Dermis blood vessel endothelial cell (primary cell): ENCODE results near the gene ALOX5. TPM values are rescaled to one million over a fixed set of nuclear protein-coding genes. Genes with fewer than 3 reads are reported as not detected.
"Not testable (repeated sequence)": the region's sequence is repeated elsewhere in the genome, so short reads cannot be mapped to it uniquely, and the experiment has no call there.

ENCODE experiments used
- DNase-seq: peaks from one replicate; pipeline ENCODE4 v3.0.0; 2010
- total RNA-seq: library from RNA; depleted of rRNA; stranded (reverse); fragments of >200 nt; gene quantifications from 2 replicates; pipeline ENCODE4 v1.2.3, GENCODE V29; 2014

Gene ALOX5
- total RNA-seq, 1 donor from 2014 or later: 0.34 TPM

DNA sequence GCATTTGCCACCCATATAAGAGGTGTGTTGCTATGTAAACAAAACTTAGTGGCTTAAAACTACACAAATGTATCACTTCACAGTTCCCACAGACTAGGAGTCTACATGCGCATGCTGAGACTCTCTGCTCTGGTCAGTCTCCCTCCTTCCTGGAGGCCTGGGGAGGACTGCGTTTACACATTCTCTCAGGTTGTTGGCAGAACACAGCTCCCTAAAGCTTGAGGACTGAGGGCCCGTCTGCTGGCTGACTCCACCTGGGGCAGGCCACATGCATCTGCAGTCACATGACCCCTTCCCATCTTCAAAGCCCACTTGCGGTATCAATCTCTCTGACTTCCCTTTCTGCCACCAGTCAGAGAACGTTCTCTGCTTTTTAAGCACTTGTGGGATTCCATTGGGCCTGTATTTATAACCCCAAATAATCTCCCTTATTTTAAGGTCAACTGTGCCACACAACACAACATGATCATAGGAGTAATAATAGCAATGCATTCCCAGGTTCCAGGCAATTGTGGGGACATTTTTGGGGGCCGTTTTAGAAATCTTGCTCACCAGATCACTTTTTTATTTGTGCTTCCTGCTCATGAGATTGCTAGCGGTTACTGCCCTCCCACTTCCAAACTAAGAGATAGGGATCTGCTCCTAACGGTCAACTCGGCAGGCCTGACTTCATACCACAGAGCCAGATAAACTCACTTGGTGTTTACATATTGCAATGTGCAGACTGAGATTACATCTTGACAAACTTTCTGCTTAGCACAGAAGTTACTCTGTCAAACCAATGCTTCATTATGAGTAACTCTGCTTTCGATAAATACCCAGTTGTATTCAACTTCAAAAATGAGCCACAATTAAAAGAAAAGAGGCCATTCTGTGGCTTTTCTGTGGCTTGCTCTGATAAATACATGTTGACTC, 96.3 kb downstream of the ALOX5 start:
- DNase-seq: peak; percentile 52

DNA sequence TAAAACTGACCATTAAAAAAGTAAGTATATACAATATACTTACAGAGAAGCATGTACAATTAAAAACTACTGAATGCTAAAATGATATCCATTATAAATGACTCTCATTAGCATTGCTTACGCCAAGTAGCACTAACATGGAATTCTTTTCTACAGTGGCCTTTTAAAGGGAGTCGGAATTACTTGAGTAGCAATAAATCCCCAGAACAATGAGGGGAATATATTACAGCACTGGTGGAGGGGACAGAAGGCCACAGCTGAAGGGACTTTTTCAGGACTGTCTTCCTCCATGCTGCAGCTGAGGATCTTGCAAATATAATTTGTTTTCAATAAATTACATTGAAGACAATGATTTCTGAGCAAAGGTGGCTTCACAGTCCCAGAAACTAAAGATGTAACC, 97.0 kb downstream of the ALOX5 start:
- DNase-seq: no peak

DNA sequence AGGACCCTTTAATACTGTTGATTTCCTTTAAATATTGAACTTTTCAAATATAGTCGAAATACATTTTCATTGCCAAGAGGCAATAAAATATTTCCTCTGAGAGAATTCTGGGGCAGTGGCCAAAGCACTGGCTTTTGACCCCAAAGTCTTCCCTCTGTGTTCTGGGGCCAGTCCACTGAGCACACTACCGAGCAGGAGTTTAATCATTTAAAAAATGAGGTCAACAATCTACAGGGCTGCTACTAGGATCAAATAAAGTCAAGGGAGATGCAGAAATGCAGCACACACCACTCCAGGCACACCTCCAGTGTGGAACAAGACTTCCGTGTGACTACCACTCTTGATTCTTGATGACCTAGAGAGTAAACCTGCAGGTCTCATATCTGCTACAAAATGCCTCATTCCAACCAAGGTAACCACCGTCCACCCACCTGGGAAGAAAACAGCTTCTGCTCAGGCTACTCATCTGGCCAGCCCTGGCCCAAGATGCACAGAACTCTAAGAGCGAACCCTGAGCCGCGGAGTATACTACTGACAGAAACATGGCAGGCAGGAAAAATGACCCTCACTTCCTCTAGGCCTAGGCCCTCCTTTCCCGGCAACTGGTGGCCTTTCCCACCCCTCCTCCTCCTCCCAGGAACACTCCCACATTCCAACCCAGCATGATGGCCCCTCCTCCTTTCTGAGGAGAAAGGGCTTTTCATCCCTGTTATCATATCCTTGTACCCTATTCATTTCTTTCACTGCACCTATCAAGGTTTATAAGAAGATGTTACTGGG, 97.7 kb downstream of the ALOX5 start:
- DNase-seq: no peak

- DNase-seq: no peak
These were observed 99.1 kb downstream of the ALOX5 start for GRCh38 chr10:45473126-45473525.

GRCh38 chr10:45476559-45476958, 102.5 kb downstream of the ALOX5 start:
- DNase-seq: no peak

GRCh38 chr10:45480294-45480693, 106.3 kb downstream of the ALOX5 start:
- DNase-seq: no peak

DNA sequence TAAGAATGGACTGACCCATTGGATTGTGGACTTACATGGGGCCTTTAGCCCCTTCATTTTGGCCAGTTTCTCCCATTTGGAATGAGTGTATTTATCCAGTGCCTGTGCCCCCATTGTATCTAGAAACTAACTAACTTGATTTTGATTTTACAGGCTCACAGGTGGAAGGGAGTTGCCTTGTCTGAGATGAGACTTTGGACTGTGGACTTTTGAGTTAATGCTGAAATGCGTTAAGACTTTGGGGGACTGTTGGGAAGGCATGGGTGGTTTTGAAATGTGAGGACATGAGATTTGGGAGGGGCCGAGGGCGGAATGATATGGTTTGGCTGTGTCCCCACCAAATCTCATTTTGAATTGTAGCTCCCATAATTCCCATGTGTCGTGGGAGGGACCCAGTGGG, 107.1 kb downstream of the ALOX5 start:
- not testable (repeated sequence) for DNase-seq

DNA sequence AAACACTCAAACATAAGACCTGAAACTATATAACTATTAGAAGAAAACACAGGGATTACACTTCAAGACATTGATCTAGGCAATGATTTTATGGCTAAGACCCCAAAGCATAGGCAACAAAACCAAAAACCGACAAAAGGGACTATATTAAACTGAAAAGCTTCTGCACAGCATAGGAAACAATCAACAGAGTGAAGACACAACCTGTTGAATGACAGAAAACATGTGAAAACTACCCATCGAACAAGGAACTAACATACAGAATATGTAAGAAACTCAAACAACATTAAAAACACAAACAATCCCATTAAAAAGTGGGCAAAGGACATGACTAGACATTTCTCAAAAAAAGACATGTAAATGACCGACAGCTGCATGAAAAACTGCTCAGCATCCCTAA, 109.0 kb downstream of the ALOX5 start:
- DNase-seq: no peak

DNA sequence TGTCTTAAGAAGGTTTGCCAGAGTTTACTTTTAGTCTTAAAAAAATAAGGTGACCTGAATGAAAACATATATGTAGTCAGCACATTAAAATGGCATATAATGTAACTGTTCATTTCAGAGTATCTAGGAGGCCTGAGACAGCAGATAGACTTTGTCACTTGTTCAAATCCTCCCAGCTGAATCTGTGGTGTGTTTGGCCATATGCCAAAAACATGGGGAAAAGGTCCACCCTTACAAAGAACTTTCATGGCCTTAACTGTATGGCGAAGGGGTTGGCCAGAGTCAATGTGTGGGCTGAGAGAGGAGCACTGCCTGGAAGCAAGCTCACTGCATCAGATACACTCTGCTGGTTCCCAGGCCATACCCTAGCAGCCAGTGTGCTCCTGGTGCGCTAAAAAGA, 113.7 kb downstream of the ALOX5 start:
- DNase-seq: no peak

GRCh38 chr10:45488365-45488764, 114.3 kb downstream of the ALOX5 start:
- no peak for DNase-seq

- no peak for DNase-seq
These were observed 116.3 kb downstream of the ALOX5 start for GRCh38 chr10:45490277-45490676.

GRCh38 chr10:45491061-45491460, 117.0 kb downstream of the ALOX5 start:
- no peak for DNase-seq

Other genes starting within 250 kb of the ALOX5 start
- not detected in 2 replicates for gene OR13A1, start 58.6 kb upstream of the ALOX5 start, total RNA-seq